ENCODE results near the gene NSUN6. TPM values are rescaled to one million over a fixed set of nuclear protein-coding genes. Genes with fewer than 3 reads are reported as not detected.

The NSUN6 gene
- total RNA-seq, result 3.2 and 3.7 TPM in 2 replicates

GRCh38 chr10:18651324-18652007 lies at the start of gene NSUN6:
TSS of gene NSUN6 (minus strand) at chr10:18651587. CDS start at chr10:18651203, 384 bp downstream.
- DNase-seq (ENCODE audit: extremely low read depth, low read depth, low spot score), result no peak

GRCh38 chr10:18699849-18700840 lies 48.8 kb upstream of the NSUN6 start:
- DNase-seq (ENCODE audit: extremely low read depth, low read depth, low spot score), result no peak

GRCh38 chr10:18690541-18690940 lies 39.2 kb upstream of the NSUN6 start:
- DNase-seq (ENCODE audit: extremely low read depth, low read depth, low spot score), result no peak

- no peak for DNase-seq (ENCODE audit: extremely low read depth, low read depth, low spot score)
These were observed 38.1 kb upstream of the NSUN6 start for GRCh38 chr10:18689498-18689897.

GRCh38 chr10:18687706-18688105 lies 36.3 kb upstream of the NSUN6 start:
- no peak for DNase-seq (ENCODE audit: extremely low read depth, low read depth, low spot score)

- DNase-seq (ENCODE audit: extremely low read depth, low read depth, low spot score), result no peak
These were observed 35.8 kb upstream of the NSUN6 start for GRCh38 chr10:18687195-18687594.

- DNase-seq (ENCODE audit: extremely low read depth, low read depth, low spot score), result no peak
These were observed 34.2 kb upstream of the NSUN6 start for GRCh38 chr10:18685555-18685954.

- no peak for DNase-seq (ENCODE audit: extremely low read depth, low read depth, low spot score)
These were observed 33.6 kb upstream of the NSUN6 start for GRCh38 chr10:18684953-18685352.

- DNase-seq (ENCODE audit: extremely low read depth, low read depth, low spot score), result no peak
These were observed 33.0 kb upstream of the NSUN6 start for GRCh38 chr10:18684416-18684815.

- no peak for DNase-seq (ENCODE audit: extremely low read depth, low read depth, low spot score)
These were observed 32.0 kb upstream of the NSUN6 start for GRCh38 chr10:18683427-18683826.

- DNase-seq (ENCODE audit: extremely low read depth, low read depth, low spot score), result no peak
These were observed 30.6 kb upstream of the NSUN6 start for GRCh38 chr10:18681971-18682411.

GRCh38 chr10:18681366-18681765 lies 30.0 kb upstream of the NSUN6 start:
- no peak for DNase-seq (ENCODE audit: extremely low read depth, low read depth, low spot score)

- no peak for DNase-seq (ENCODE audit: extremely low read depth, low read depth, low spot score)
These were observed 29.4 kb upstream of the NSUN6 start for GRCh38 chr10:18680754-18681153.

- no peak for DNase-seq (ENCODE audit: extremely low read depth, low read depth, low spot score)
These were observed 23.9 kb upstream of the NSUN6 start for GRCh38 chr10:18675086-18675801.

GRCh38 chr10:18668026-18668425 lies 16.6 kb upstream of the NSUN6 start:
- DNase-seq (ENCODE audit: extremely low read depth, low read depth, low spot score), result no peak

- no peak for DNase-seq (ENCODE audit: extremely low read depth, low read depth, low spot score)
These were observed 15.4 kb upstream of the NSUN6 start for GRCh38 chr10:18666810-18667209.

- no peak for DNase-seq (ENCODE audit: extremely low read depth, low read depth, low spot score)
These were observed 14.6 kb upstream of the NSUN6 start for GRCh38 chr10:18665815-18666558.

GRCh38 chr10:18664841-18665478 lies 13.6 kb upstream of the NSUN6 start:
- no peak for DNase-seq (ENCODE audit: extremely low read depth, low read depth, low spot score)

GRCh38 chr10:18660816-18661431 lies 9.5 kb upstream of the NSUN6 start:
- DNase-seq (ENCODE audit: extremely low read depth, low read depth, low spot score), result no peak
